ENCODE measurements around the gene HOXC4.
A peak's percentile ranks its signal among the peaks of the same experiment; 100 is the strongest.

HOXC4 gene

GRCh38 chr12:54053751-54054741, at the start of gene HOXC4:
HOXC4 (plus strand) TSS chr12:54053835; CDS start chr12:54053923, 88 bp downstream.
- CTCF ChIA-PET, result interaction anchor here (0.6 to 1.3 kb wide), 5 partner anchors 136 to 308 kb away, joined by 3 to 4 read pairs (median 3); no protein-coding TSS in a partner anchor
- Mint-ChIP-seq H3K4me1 (peaks cover 27% of the 10 kb centered on the region), H3K4me3 (peak within 1 kb of the TSS; percentile 63), H3K36me3 (peaks cover 3% of the 10 kb centered on the region), H3K27ac (no peak within 1 kb of the TSS), H3K9me3 (no peaks in the 10 kb centered on the region), H3K27me3 (peaks cover 100% of the 10 kb centered on the region)
- DNase-seq, result no peak

- Mint-ChIP-seq H3K4me3 (no peak overlapping the region), H3K27ac (peak overlapping the region; percentile 62), H3K27me3 (peaks cover 100% of the 10 kb centered on the region), H3K4me1 (peaks cover 17% of the 10 kb centered on the region), H3K9me3 (no peaks in the 10 kb centered on the region), H3K36me3 (peaks cover 3% of the 10 kb centered on the region)
- no peak for DNase-seq
- CTCF ChIA-PET, result interaction anchor here (0.6 to 5.4 kb wide), 12 partner anchors 9 to 212 kb away, joined by 3 to 67 read pairs (median 4); partner anchors contain the start of gene HOXC5
These were observed 49.4 kb upstream of the HOXC4 start for GRCh38 chr12:54004063-54004840.

- Mint-ChIP-seq H3K4me3 (no peak overlapping the region), H3K9me3 (no peaks in the 10 kb centered on the region), H3K27ac (no peak overlapping the region), H3K4me1 (peaks cover 19% of the 10 kb centered on the region), H3K36me3 (peaks cover 3% of the 10 kb centered on the region), H3K27me3 (peaks cover 100% of the 10 kb centered on the region)
- CTCF ChIA-PET, result interaction anchor here (0.8 to 5.4 kb wide), 15 partner anchors 9 to 213 kb away, joined by 3 to 67 read pairs (median 4); partner anchors contain the start of gene HOXC5
- no peak for DNase-seq
These were observed 48.6 kb upstream of the HOXC4 start for GRCh38 chr12:54004841-54005530.

GRCh38 chr12:54005531-54005852, 48.1 kb upstream of the HOXC4 start:
- CTCF ChIA-PET, result interaction anchor here (0.7 to 5.4 kb wide), 17 partner anchors 8 to 213 kb away, joined by 3 to 67 read pairs (median 4); partner anchors contain the start of genes HOXC5 and SMUG1
- peaks cover 100% of the 10 kb centered on the region for H3K27me3 Mint-ChIP-seq
- no peaks in the 10 kb centered on the region for H3K9me3 Mint-ChIP-seq
- H3K36me3 Mint-ChIP-seq, result peaks cover 3% of the 10 kb centered on the region
- DNase-seq, result no peak
- no peak overlapping the region for H3K27ac Mint-ChIP-seq
- peaks cover 19% of the 10 kb centered on the region for H3K4me1 Mint-ChIP-seq
- no peak overlapping the region for H3K4me3 Mint-ChIP-seq

- H3K27me3 Mint-ChIP-seq, result peaks cover 100% of the 10 kb centered on the region
- peak overlapping the region; percentile 67 for H3K4me3 Mint-ChIP-seq
- peaks cover 19% of the 10 kb centered on the region for H3K4me1 Mint-ChIP-seq
- no peak overlapping the region for H3K27ac Mint-ChIP-seq
- no peaks in the 10 kb centered on the region for H3K9me3 Mint-ChIP-seq
- peak; percentile 87 for DNase-seq
- H3K36me3 Mint-ChIP-seq, result peaks cover 3% of the 10 kb centered on the region
- CTCF ChIA-PET, result interaction anchor here (0.7 to 5.4 kb wide), 20 partner anchors 9 to 212 kb away, joined by 3 to 67 read pairs (median 4); partner anchors contain the start of genes HOXC5 and SMUG1
These were observed 47.6 kb upstream of the HOXC4 start for GRCh38 chr12:54005853-54006558.

GRCh38 chr12:54006559-54007220, 46.9 kb upstream of the HOXC4 start:
- H3K27ac Mint-ChIP-seq, result no peak overlapping the region
- peaks cover 100% of the 10 kb centered on the region for H3K27me3 Mint-ChIP-seq
- CTCF ChIA-PET, result interaction anchor here (0.6 to 5.4 kb wide), 13 partner anchors 10 to 208 kb away, joined by 3 to 67 read pairs (median 8); partner anchors contain the start of genes HOXC5 and SMUG1
- H3K9me3 Mint-ChIP-seq, result no peaks in the 10 kb centered on the region
- DNase-seq, result no peak
- H3K36me3 Mint-ChIP-seq, result peaks cover 3% of the 10 kb centered on the region
- H3K4me3 Mint-ChIP-seq, result peak overlapping the region; percentile 67
- peaks cover 22% of the 10 kb centered on the region for H3K4me1 Mint-ChIP-seq

- peaks cover 100% of the 10 kb centered on the region for H3K27me3 Mint-ChIP-seq
- no peak overlapping the region for H3K4me3 Mint-ChIP-seq
- H3K4me1 Mint-ChIP-seq, result peaks cover 20% of the 10 kb centered on the region
- peaks cover 3% of the 10 kb centered on the region for H3K36me3 Mint-ChIP-seq
- no peak for DNase-seq
- H3K9me3 Mint-ChIP-seq, result no peaks in the 10 kb centered on the region
- CTCF ChIA-PET, result interaction anchor here (0.9 to 5.4 kb wide), 10 partner anchors 9 to 207 kb away, joined by 3 to 67 read pairs (median 8); partner anchors contain the start of genes HOXC5 and SMUG1
- no peak overlapping the region for H3K27ac Mint-ChIP-seq
These were observed 45.9 kb upstream of the HOXC4 start for GRCh38 chr12:54007538-54008259.

- CTCF ChIA-PET, result interaction anchor here (0.9 to 5.4 kb wide), 13 partner anchors 9 to 208 kb away, joined by 3 to 67 read pairs (median 7); partner anchors contain the start of genes HOXC5 and SMUG1
- no peak overlapping the region for H3K27ac Mint-ChIP-seq
- H3K36me3 Mint-ChIP-seq, result peaks cover 3% of the 10 kb centered on the region
- peaks cover 100% of the 10 kb centered on the region for H3K27me3 Mint-ChIP-seq
- peaks cover 20% of the 10 kb centered on the region for H3K4me1 Mint-ChIP-seq
- no peak overlapping the region for H3K4me3 Mint-ChIP-seq
- no peak for DNase-seq
- no peaks in the 10 kb centered on the region for H3K9me3 Mint-ChIP-seq
These were observed 45.4 kb upstream of the HOXC4 start for GRCh38 chr12:54008260-54008552.

GRCh38 chr12:54009171-54010052, 44.2 kb upstream of the HOXC4 start:
- Mint-ChIP-seq H3K27me3 (peaks cover 100% of the 10 kb centered on the region), H3K4me1 (peaks cover 20% of the 10 kb centered on the region), H3K27ac (peak overlapping the region; percentile 52), H3K9me3 (no peaks in the 10 kb centered on the region), H3K36me3 (peaks cover 3% of the 10 kb centered on the region), H3K4me3 (no peak overlapping the region)
- CTCF ChIA-PET, result interaction anchor here (0.7 to 5.4 kb wide), 8 partner anchors 12 to 206 kb away, joined by 3 to 67 read pairs (median 6); partner anchors contain the start of gene HOXC5
- DNase-seq, result no peak

GRCh38 chr12:54010053-54010971, 43.3 kb upstream of the HOXC4 start:
- no peak for DNase-seq
- Mint-ChIP-seq H3K27me3 (peaks cover 100% of the 10 kb centered on the region), H3K36me3 (peaks cover 3% of the 10 kb centered on the region), H3K4me1 (peaks cover 27% of the 10 kb centered on the region), H3K9me3 (no peaks in the 10 kb centered on the region), H3K4me3 (no peak overlapping the region), H3K27ac (peak overlapping the region; percentile 52)
- CTCF ChIA-PET, result interaction anchor here (1.2 to 5.4 kb wide), 2 partner anchors 190 to 191 kb away, joined by 5 to 67 read pairs; no protein-coding TSS in a partner anchor
